Mesenchymal stem cell (in vitro differentiated cells and primary cell): ENCODE results near the gene SLC2A4RG.

Experiments
- DNase-seq: peaks from one replicate; pipeline ENCODE4 v3.0.0-alpha.2; 2013
- H2AFZ ChIP-seq: one replicate; pipeline ENCODE4 v1.6.1; 2013; ENCODE audit warnings: low read depth, mild to moderate bottlenecking, control low read depth, inconsistent platforms, low read length, moderate library complexity
- H2AK5ac ChIP-seq: 2 replicates; pipeline ENCODE4 v1.6.1; 2013; ENCODE audit warnings: low read length, moderate library complexity, mild to moderate bottlenecking, inconsistent platforms; ENCODE audit not compliant: severe bottlenecking
- H2BK120ac ChIP-seq: one replicate; pipeline ENCODE4 v1.6.1; 2013; ENCODE audit warnings: low read depth, mild to moderate bottlenecking, inconsistent platforms, low read length, moderate library complexity
- H2BK12ac ChIP-seq, 2 experiments: one replicate each; pipeline ENCODE4 v1.6.1; 2013; ENCODE audit warnings: inconsistent platforms in 2 of 2, low read length in 2 of 2, mild to moderate bottlenecking in 2 of 2, moderate library complexity in 2 of 2, control low read depth in 1 of 2
- H2BK15ac ChIP-seq: one replicate; pipeline ENCODE4 v1.6.1; 2013; ENCODE audit warnings: mild to moderate bottlenecking, low read depth, inconsistent platforms; ENCODE audit not compliant: poor library complexity, severe bottlenecking
- H2BK5ac ChIP-seq: 2 replicates; pipeline ENCODE4 v1.6.1; 2013; ENCODE audit warnings: low read depth, mild to moderate bottlenecking, low read length, control low read depth, inconsistent platforms; ENCODE audit not compliant: poor library complexity, severe bottlenecking
- H3K14ac ChIP-seq, 2 experiments: one replicate each; pipeline ENCODE4 v1.6.1; 2013; ENCODE audit warnings: inconsistent platforms in 2 of 2, low read length in 2 of 2, control low read depth in 1 of 2, mild to moderate bottlenecking in 1 of 2, moderate library complexity in 1 of 2
- H3K18ac ChIP-seq, 2 experiments: one replicate each; pipeline ENCODE4 v1.6.1; 2013; ENCODE audit warnings: inconsistent platforms in 2 of 2, low read length in 2 of 2, control low read depth in 1 of 2, low read depth in 1 of 2, mild to moderate bottlenecking in 1 of 2
- H3K23ac ChIP-seq, 2 experiments: one replicate each; pipeline ENCODE4 v1.6.1; 2013; ENCODE audit warnings: inconsistent platforms in 2 of 2, low read length in 2 of 2, mild to moderate bottlenecking in 2 of 2, moderate library complexity in 2 of 2, control low read depth in 1 of 2
- H3K27ac ChIP-seq: 2 replicates; pipeline ENCODE4 v1.5.1; 2013; ENCODE audit warnings: mild to moderate bottlenecking, moderate library complexity, low read length, control low read depth, inconsistent platforms; ENCODE audit not compliant: poor library complexity, severe bottlenecking
- H3K27me3 ChIP-seq, 2 experiments: 2 replicates each; pipeline versions ENCODE4 v1.6.1 to v1.7.0; 2013; ENCODE audit warnings: low read length in 2 of 2, mild to moderate bottlenecking in 2 of 2, moderate library complexity in 2 of 2, control low read depth in 1 of 2, inconsistent platforms in 1 of 2; ENCODE audit not compliant: control insufficient read depth in 1 of 2, insufficient read depth in 1 of 2
- H3K36me3 ChIP-seq, 2 experiments: 2 replicates each; pipeline versions ENCODE4 v1.6.1 to v1.7.0; 2013; ENCODE audit warnings: low read length in 2 of 2, control low read depth in 1 of 2, inconsistent platforms in 1 of 2, low read depth in 1 of 2, mild to moderate bottlenecking in 1 of 2; ENCODE audit not compliant: insufficient read depth in 2 of 2, control insufficient read depth in 1 of 2
- H3K4ac ChIP-seq, 2 experiments: one replicate each; pipeline ENCODE4 v1.6.1; 2013; ENCODE audit warnings: inconsistent platforms in 2 of 2, low read length in 2 of 2, mild to moderate bottlenecking in 2 of 2, moderate library complexity in 2 of 2, control low read depth in 1 of 2, low read depth in 1 of 2
- H3K4me1 ChIP-seq: 2 replicates; pipeline ENCODE4 v1.6.1; 2013; ENCODE audit warnings: low read depth, low read length, control low read depth; ENCODE audit not compliant: control insufficient read depth, insufficient read depth
- H3K4me2 ChIP-seq: 2 replicates; pipeline ENCODE4 v1.6.1; 2013; ENCODE audit warnings: low read length, mild to moderate bottlenecking, inconsistent platforms; ENCODE audit not compliant: poor library complexity, severe bottlenecking
- H3K4me3 ChIP-seq, 2 experiments: 2 replicates each; pipeline versions ENCODE4 v1.5.1 to v1.7.0; 2013; ENCODE audit warnings: low read length in 2 of 2, mild to moderate bottlenecking in 2 of 2, control low read depth in 1 of 2, low read depth in 1 of 2; ENCODE audit not compliant: insufficient read depth in 1 of 2
- H3K79me1 ChIP-seq: replicated peaks from 2 replicates; pipeline ENCODE4 v1.6.1; 2013; ENCODE audit warnings: mild to moderate bottlenecking, control low read depth, low read length, inconsistent platforms; ENCODE audit not compliant: poor library complexity, severe bottlenecking
- H3K9ac ChIP-seq: 2 replicates; pipeline ENCODE4 v1.7.0; 2013; ENCODE audit warnings: mild to moderate bottlenecking, low read length, moderate library complexity
- H3K9me3 ChIP-seq: 2 replicates; pipeline ENCODE4 v1.7.0; 2013; ENCODE audit warnings: mild to moderate bottlenecking, low read length; ENCODE audit not compliant: control insufficient read depth
- H4K8ac ChIP-seq: one replicate; pipeline ENCODE4 v1.6.1; 2013; ENCODE audit warnings: inconsistent platforms, mild to moderate bottlenecking, low read length, moderate library complexity
- H4K91ac ChIP-seq: one replicate; pipeline ENCODE4 v1.6.1; 2013; ENCODE audit warnings: mild to moderate bottlenecking, low read length, inconsistent platforms
- WGBS: methylation state at CpG from one replicate; pipeline ENCODE4 v1.1.7; 2013; ENCODE audit warnings: mixed read lengths; 5-methylcytosine and 5-hydroxymethylcytosine counted together

Gene SLC2A4RG

DNA sequence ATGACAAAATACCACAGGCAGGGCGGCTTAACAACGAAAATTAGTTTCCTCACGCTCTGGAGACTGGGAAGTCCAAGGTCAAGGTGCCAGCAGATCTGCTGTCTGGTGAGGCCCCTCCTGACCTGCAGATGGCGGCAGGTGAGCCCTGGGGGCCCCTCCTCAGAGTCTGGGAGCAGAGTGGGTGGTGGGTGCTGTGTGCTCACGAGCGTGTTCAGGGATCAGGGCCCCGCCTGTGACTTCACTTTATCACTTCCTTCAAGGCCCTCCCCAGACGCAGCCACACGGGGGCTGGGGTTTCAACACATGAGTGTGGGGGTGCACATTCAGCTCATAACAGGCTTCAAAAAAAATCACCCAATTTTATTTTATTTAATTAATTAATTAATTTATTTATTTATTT lies 39.3 kb downstream of the SLC2A4RG start:
- peaks cover 0 to 20% of the 10 kb centered on the region in 2 experiments for H3K27me3 ChIP-seq

GRCh38 chr20:63781181-63781580 lies 41.6 kb downstream of the SLC2A4RG start:
- no peak overlapping the region for H3K4ac ChIP-seq
- peaks cover 33% of the 10 kb centered on the region for H3K79me1 ChIP-seq
- H4K91ac ChIP-seq, result no peak overlapping the region
- peaks cover 0 to 9% of the 10 kb centered on the region in 2 experiments for H3K36me3 ChIP-seq
- no peak for DNase-seq
- peaks cover 7% of the 10 kb centered on the region for H3K4me1 ChIP-seq
- peaks cover 0 to 3% of the 10 kb centered on the region in 2 experiments for H3K27me3 ChIP-seq
- H2BK5ac ChIP-seq, result no peak overlapping the region
- H3K23ac ChIP-seq, result no peak overlapping the region
- H3K4me2 ChIP-seq, result no peak overlapping the region
- H2AK5ac ChIP-seq, result no peak overlapping the region
- H3K4me3 ChIP-seq, result no peak overlapping the region
- H3K9ac ChIP-seq, result no peak overlapping the region
- H3K18ac ChIP-seq, result no peak overlapping the region
- no peak overlapping the region for H2AFZ ChIP-seq
- 94% methylated on average over 14 of the region's 14 CpGs for WGBS
- H3K9me3 ChIP-seq, result no peaks in the 10 kb centered on the region
- H4K8ac ChIP-seq, result no peak overlapping the region
- H2BK15ac ChIP-seq, result no peak overlapping the region
- H3K27ac ChIP-seq, result no peak overlapping the region
- no peak overlapping the region for H3K14ac ChIP-seq
- no peak overlapping the region for H2BK12ac ChIP-seq
- H2BK120ac ChIP-seq, result no peak overlapping the region

More for the DNA sequence above, 39.3 kb downstream of the SLC2A4RG start:
- H2BK120ac ChIP-seq, result no peak overlapping the region
- peaks cover 37% of the 10 kb centered on the region for H3K79me1 ChIP-seq
- H2BK12ac ChIP-seq, result no peak overlapping the region
- no peak overlapping the region for H3K18ac ChIP-seq
- no peak overlapping the region for H2BK15ac ChIP-seq
- no peak overlapping the region for H3K23ac ChIP-seq
- no peak overlapping the region for H3K4me2 ChIP-seq
- no peak overlapping the region for H3K4me3 ChIP-seq
- H2BK5ac ChIP-seq, result no peak overlapping the region
- H3K27ac ChIP-seq, result no peak overlapping the region
- 92% methylated on average over 4 of the region's 9 CpGs for WGBS
- H2AFZ ChIP-seq, result no peak overlapping the region
- no peak overlapping the region for H2AK5ac ChIP-seq
- peaks cover 20% of the 10 kb centered on the region for H3K4me1 ChIP-seq
- no peak overlapping the region for H3K14ac ChIP-seq
- H3K36me3 ChIP-seq, result peaks cover 0 to 14% of the 10 kb centered on the region in 2 experiments
- no peaks in the 10 kb centered on the region for H3K9me3 ChIP-seq
- no peak overlapping the region for H3K4ac ChIP-seq
- H3K9ac ChIP-seq, result no peak overlapping the region
- no peak for DNase-seq
- no peak overlapping the region for H4K8ac ChIP-seq
- H4K91ac ChIP-seq, result no peak overlapping the region

GRCh38 chr20:63782051-63782471 lies 42.5 kb downstream of the SLC2A4RG start:
- no peak overlapping the region for H3K27ac ChIP-seq

GRCh38 chr20:63782521-63782971 lies 43.0 kb downstream of the SLC2A4RG start:
- Histone ChIP-seq H3K27me3 (peaks cover 0 to 2% of the 10 kb centered on the region in 2 experiments), H3K79me1 (peaks cover 32% of the 10 kb centered on the region), H3K9ac (no peak overlapping the region), H3K9me3 (no peaks in the 10 kb centered on the region), H4K8ac (no peak overlapping the region), H2AFZ (no peak overlapping the region), H3K23ac (no peak overlapping the region), H2AK5ac (no peak overlapping the region), H2BK5ac (no peak overlapping the region), H2BK120ac (no peak overlapping the region), H2BK12ac (no peak overlapping the region), H4K91ac (no peak overlapping the region), H3K4me1 (peaks cover 7% of the 10 kb centered on the region), H3K36me3 (peaks cover 0 to 16% of the 10 kb centered on the region in 2 experiments), H3K14ac (no peak overlapping the region), H3K4me2 (no peak overlapping the region), H3K18ac (no peak overlapping the region), H3K27ac (no peak overlapping the region), H3K4me3 (no peak overlapping the region), H2BK15ac (no peak overlapping the region), H3K4ac (no peak overlapping the region)
- no peak for DNase-seq
- WGBS, result 94% methylated on average over 12 of the region's 12 CpGs

More at GRCh38 chr20:63782051-63782471, 42.5 kb downstream of the SLC2A4RG start:
- peaks cover 0 to 3% of the 10 kb centered on the region in 2 experiments for H3K27me3 ChIP-seq
- 79% methylated on average over 18 of the region's 18 CpGs for WGBS
- no peak overlapping the region for H3K4ac ChIP-seq
- peaks cover 31% of the 10 kb centered on the region for H3K79me1 ChIP-seq
- no peak overlapping the region for H3K23ac ChIP-seq
- H2BK120ac ChIP-seq, result no peak overlapping the region
- H3K9ac ChIP-seq, result no peak overlapping the region
- H3K4me2 ChIP-seq, result no peak overlapping the region
- peaks cover 7% of the 10 kb centered on the region for H3K4me1 ChIP-seq
- no peak overlapping the region for H2BK12ac ChIP-seq
- H3K9me3 ChIP-seq, result no peaks in the 10 kb centered on the region
- no peak overlapping the region for H3K18ac ChIP-seq
- H4K8ac ChIP-seq, result no peak overlapping the region
- no peak overlapping the region for H4K91ac ChIP-seq
- no peak overlapping the region for H3K4me3 ChIP-seq
- no peak overlapping the region for H2AFZ ChIP-seq
- no peak overlapping the region for H2BK15ac ChIP-seq
- peaks cover 0 to 11% of the 10 kb centered on the region in 2 experiments for H3K36me3 ChIP-seq
- no peak overlapping the region for H2AK5ac ChIP-seq
- no peak for DNase-seq
- no peak overlapping the region for H2BK5ac ChIP-seq
- H3K14ac ChIP-seq, result no peak overlapping the region
